Activated naive CD8-positive, alpha-beta T cell treated with anti-CD3 and anti-CD28 coated beads, Interleukin-2, amount 10 ng/mL, durations not matched to agents 7 days and 5 days (primary cell): ENCODE measurements around the gene FHIT. TPM values are rescaled to one million over a fixed set of nuclear protein-coding genes. Genes with fewer than 3 reads are reported as not detected.

Experiments
- ATAC-seq: fragments of 150-1000 bp; cut with Tn5 transposase; one replicate; pipeline ENCODE4 v1.10.0; 2021; ENCODE audit warnings: low read depth, moderate library complexity
- POLR2A ChIA-PET: fragments of 350-600 bp; sonication (Branson Sonifier 250); formaldehyde crosslinking; loops from one replicate; lab custom pipeline; 2021; ENCODE audit warnings: antibody characterized with exemption; lab: Charles Lee
- DNase-seq: peaks from one replicate; pipeline ENCODE4 v3.0.0; 2021
- H3K27ac Mint-ChIP-seq: one replicate; pipeline ENCODE4 v1.8.0; 2022; ENCODE audit warnings: mild to moderate bottlenecking, mixed read lengths
- H3K27me3 Mint-ChIP-seq: one replicate; pipeline ENCODE4 v1.8.0; 2022; ENCODE audit warnings: mild to moderate bottlenecking, moderate library complexity, mixed read lengths
- H3K36me3 Mint-ChIP-seq: one replicate; pipeline ENCODE4 v1.8.0; 2021; ENCODE audit warnings: mild to moderate bottlenecking, mixed read lengths
- H3K4me1 Mint-ChIP-seq: one replicate; pipeline ENCODE4 v1.8.0; 2021; ENCODE audit warnings: mixed read lengths
- H3K4me3 Mint-ChIP-seq: one replicate; pipeline ENCODE4 v1.8.0; 2022; ENCODE audit warnings: mild to moderate bottlenecking, moderate library complexity, mixed read lengths
- H3K9me3 Mint-ChIP-seq: one replicate; pipeline ENCODE4 v1.8.0; 2021; ENCODE audit warnings: mixed read lengths
- total RNA-seq, 2 experiments: library from RNA; stranded (reverse); gene quantifications; one replicate each; pipeline ENCODE4 v1.2.3, GENCODE V29; 2021

The FHIT gene
- total RNA-seq, 2 experiments from 2014 or later = 3.7 to 5.8 TPM

GRCh38 chr3:60048447-60048848 is 1202.8 kb downstream of the FHIT start:
- H3K4me3 Mint-ChIP-seq = peak overlapping the region; percentile 49
- POLR2A ChIA-PET = interaction anchor here (1.3 kb wide), 1 partner anchor 38 kb away, joined by 3 read pairs; no protein-coding TSS in a partner anchor
- ATAC-seq (peak; percentile 90), DNase-seq (peak; percentile 47)
- peaks cover 16% of the 10 kb centered on the region for H3K36me3 Mint-ChIP-seq
- no peaks in the 10 kb centered on the region for H3K27me3 Mint-ChIP-seq
- H3K27ac Mint-ChIP-seq = peak overlapping the region; percentile 89
- peaks cover 21% of the 10 kb centered on the region for H3K9me3 Mint-ChIP-seq
- peaks cover 19% of the 10 kb centered on the region for H3K4me1 Mint-ChIP-seq

GRCh38 chr3:60047426-60048200 is 1203.6 kb downstream of the FHIT start:
- H3K4me3 Mint-ChIP-seq = peak overlapping the region; percentile 49
- POLR2A ChIA-PET = no interaction called here
- H3K36me3 Mint-ChIP-seq = peaks cover 14% of the 10 kb centered on the region

GRCh38 chr3:60046210-60046609 is 1205.0 kb downstream of the FHIT start:
- H3K27ac Mint-ChIP-seq = no peak overlapping the region
- ATAC-seq (no peak), DNase-seq (no peak)
- H3K4me1 Mint-ChIP-seq = peaks cover 17% of the 10 kb centered on the region
- H3K27me3 Mint-ChIP-seq = no peaks in the 10 kb centered on the region
- peaks cover 21% of the 10 kb centered on the region for H3K9me3 Mint-ChIP-seq
- POLR2A ChIA-PET = no interaction called here
- no peak overlapping the region for H3K4me3 Mint-ChIP-seq
- H3K36me3 Mint-ChIP-seq = peaks cover 14% of the 10 kb centered on the region

More at GRCh38 chr3:60047426-60048200, 1203.6 kb downstream of the FHIT start:
- Mint-ChIP-seq H3K9me3 (peaks cover 22% of the 10 kb centered on the region), H3K4me1 (peaks cover 18% of the 10 kb centered on the region), H3K27ac (peak overlapping the region; percentile 89), H3K27me3 (no peaks in the 10 kb centered on the region)
- DNase-seq (no peak), ATAC-seq (no peak)

- DNase-seq (no peak), ATAC-seq (no peak)
- Mint-ChIP-seq H3K4me3 (no peak overlapping the region), H3K4me1 (peaks cover 17% of the 10 kb centered on the region), H3K9me3 (peaks cover 22% of the 10 kb centered on the region), H3K36me3 (peaks cover 14% of the 10 kb centered on the region), H3K27ac (no peak overlapping the region), H3K27me3 (no peaks in the 10 kb centered on the region)
- POLR2A ChIA-PET = no interaction called here
Observed at GRCh38 chr3:60045686-60046085, 1205.6 kb downstream of the FHIT start.

- Mint-ChIP-seq H3K4me1 (peaks cover 6% of the 10 kb centered on the region), H3K4me3 (no peak overlapping the region), H3K27me3 (no peaks in the 10 kb centered on the region), H3K36me3 (peaks cover 3% of the 10 kb centered on the region), H3K9me3 (peaks cover 20% of the 10 kb centered on the region), H3K27ac (no peak overlapping the region)
- ATAC-seq (no peak), DNase-seq (no peak)
- POLR2A ChIA-PET = no interaction called here
Observed at GRCh38 chr3:60036803-60037202, 1214.4 kb downstream of the FHIT start.

- Mint-ChIP-seq H3K27me3 (no peaks in the 10 kb centered on the region), H3K9me3 (peaks cover 18% of the 10 kb centered on the region), H3K27ac (no peak overlapping the region), H3K4me1 (peaks cover 6% of the 10 kb centered on the region), H3K4me3 (no peak overlapping the region), H3K36me3 (peaks cover 4% of the 10 kb centered on the region)
- ATAC-seq (no peak), DNase-seq (no peak)
- POLR2A ChIA-PET = no interaction called here
Observed at GRCh38 chr3:60033901-60034453, 1217.3 kb downstream of the FHIT start.

GRCh38 chr3:60030982-60031381 is 1220.3 kb downstream of the FHIT start:
- peaks cover 4% of the 10 kb centered on the region for H3K4me1 Mint-ChIP-seq
- no peak overlapping the region for H3K27ac Mint-ChIP-seq
- no peak overlapping the region for H3K4me3 Mint-ChIP-seq
- POLR2A ChIA-PET = no interaction called here
- no peak for DNase-seq
- H3K27me3 Mint-ChIP-seq = no peaks in the 10 kb centered on the region
- ATAC-seq = no peak
- H3K36me3 Mint-ChIP-seq = peaks cover 10% of the 10 kb centered on the region
- H3K9me3 Mint-ChIP-seq = peaks cover 8% of the 10 kb centered on the region

GRCh38 chr3:60028233-60028632 is 1223.0 kb downstream of the FHIT start:
- Mint-ChIP-seq H3K27ac (no peak overlapping the region), H3K9me3 (peaks cover 7% of the 10 kb centered on the region), H3K4me1 (peaks cover 6% of the 10 kb centered on the region), H3K4me3 (no peak overlapping the region), H3K27me3 (no peaks in the 10 kb centered on the region), H3K36me3 (peaks cover 19% of the 10 kb centered on the region)
- POLR2A ChIA-PET = no interaction called here
- no peak for ATAC-seq
- DNase-seq = no peak

- Mint-ChIP-seq H3K36me3 (peaks cover 19% of the 10 kb centered on the region), H3K4me3 (no peak overlapping the region), H3K4me1 (peaks cover 6% of the 10 kb centered on the region), H3K27me3 (no peaks in the 10 kb centered on the region), H3K27ac (no peak overlapping the region), H3K9me3 (peaks cover 7% of the 10 kb centered on the region)
- no peak for DNase-seq
- POLR2A ChIA-PET = no interaction called here
- ATAC-seq = no peak
Observed at GRCh38 chr3:60027335-60027734, 1223.9 kb downstream of the FHIT start.

GRCh38 chr3:60025096-60026050 is 1225.9 kb downstream of the FHIT start:
- no peak overlapping the region for H3K27ac Mint-ChIP-seq
- no peak for ATAC-seq
- DNase-seq = no peak
- peaks cover 17% of the 10 kb centered on the region for H3K36me3 Mint-ChIP-seq
- peaks cover 4% of the 10 kb centered on the region for H3K9me3 Mint-ChIP-seq
- POLR2A ChIA-PET = interaction anchor here (0.7 kb wide), 1 partner anchor 15 kb away, joined by 4 read pairs; no protein-coding TSS in a partner anchor
- H3K4me3 Mint-ChIP-seq = no peak overlapping the region
- no peaks in the 10 kb centered on the region for H3K27me3 Mint-ChIP-seq
- H3K4me1 Mint-ChIP-seq = peaks cover 6% of the 10 kb centered on the region

GRCh38 chr3:60024400-60024799 is 1226.9 kb downstream of the FHIT start:
- H3K27me3 Mint-ChIP-seq = no peaks in the 10 kb centered on the region
- peaks cover 15% of the 10 kb centered on the region for H3K36me3 Mint-ChIP-seq
- POLR2A ChIA-PET = no interaction called here
- H3K4me1 Mint-ChIP-seq = peaks cover 6% of the 10 kb centered on the region
- no peak overlapping the region for H3K27ac Mint-ChIP-seq
- no peak overlapping the region for H3K4me3 Mint-ChIP-seq
- ATAC-seq = no peak
- H3K9me3 Mint-ChIP-seq = peaks cover 4% of the 10 kb centered on the region
- no peak for DNase-seq

- Mint-ChIP-seq H3K36me3 (peaks cover 15% of the 10 kb centered on the region), H3K4me1 (peaks cover 6% of the 10 kb centered on the region), H3K27ac (no peak overlapping the region), H3K4me3 (no peak overlapping the region), H3K9me3 (peaks cover 7% of the 10 kb centered on the region), H3K27me3 (no peaks in the 10 kb centered on the region)
- ATAC-seq = no peak
- DNase-seq = no peak
- POLR2A ChIA-PET = no interaction called here
Observed at GRCh38 chr3:60023189-60023588, 1228.1 kb downstream of the FHIT start.

GRCh38 chr3:60017631-60018030 is 1233.6 kb downstream of the FHIT start:
- Mint-ChIP-seq H3K27ac (peak overlapping the region; percentile 59), H3K4me3 (peak overlapping the region; percentile 31), H3K27me3 (no peaks in the 10 kb centered on the region), H3K9me3 (peaks cover 6% of the 10 kb centered on the region), H3K36me3 (peaks cover 22% of the 10 kb centered on the region), H3K4me1 (peaks cover 17% of the 10 kb centered on the region)
- ATAC-seq = peak; percentile 84
- POLR2A ChIA-PET = no interaction called here
- no peak for DNase-seq
